Smooth muscle cell (in vitro differentiated cells): Measurements from ENCODE around the gene RAB3GAP1. TPM values are rescaled to one million over a fixed set of nuclear protein-coding genes. Genes with fewer than 3 reads are reported as not detected.

Source experiments
- DNase-seq: peaks from one replicate; lab custom pipeline; 2025; ENCODE audit not compliant: unreplicated experiment; lab: John Stamatoyannopoulos, UW
- H2AFZ ChIP-seq: fragments of 200-600 bp; sonication (generic); 2 replicates; pipeline ENCODE4 v1.6.0; 2016; ENCODE audit warnings: antibody characterized with exemption, low read depth, mild to moderate bottlenecking
- H3F3A ChIP-seq: fragments of 200-600 bp; sonication (generic); 2 replicates; pipeline ENCODE4 v1.6.0; 2017; ENCODE audit warnings: antibody characterized with exemption, low read depth
- H3K27ac ChIP-seq: fragments of 200-600 bp; sonication (generic); 2 replicates; pipeline ENCODE4 v1.5.1; 2016; ENCODE audit warnings: low read depth, mild to moderate bottlenecking
- H3K27me3 ChIP-seq: fragments of 200-600 bp; sonication (generic); 2 replicates; pipeline ENCODE4 v1.6.1; 2016; ENCODE audit warnings: low read depth, mild to moderate bottlenecking
- H3K36me3 ChIP-seq: fragments of 200-600 bp; sonication (generic); 2 replicates; pipeline ENCODE4 v1.5.1; 2016; ENCODE audit warnings: low read depth
- H3K4me1 ChIP-seq: fragments of 200-600 bp; sonication (generic); 2 replicates; pipeline ENCODE4 v1.5.1; 2016; ENCODE audit warnings: low read depth
- H3K4me2 ChIP-seq: fragments of 200-600 bp; sonication (generic); 2 replicates; pipeline ENCODE4 v1.6.0; 2016; ENCODE audit warnings: mild to moderate bottlenecking
- H3K4me3 ChIP-seq: fragments of 200-600 bp; sonication (generic); 2 replicates; pipeline ENCODE4 v1.5.1; 2016; ENCODE audit warnings: mild to moderate bottlenecking
- H3K79me2 ChIP-seq: fragments of 200-600 bp; sonication (generic); 2 replicates; pipeline ENCODE4 v1.6.0; 2016; ENCODE audit warnings: low read depth, mild to moderate bottlenecking
- H3K9ac ChIP-seq: fragments of 200-600 bp; sonication (generic); 2 replicates; pipeline ENCODE4 v1.6.0; 2016; ENCODE audit warnings: low read depth
- H3K9me3 ChIP-seq: fragments of 200-600 bp; sonication (generic); replicated peaks from 2 replicates; pipeline ENCODE4 v1.5.1; 2016; ENCODE audit warnings: low read depth
- H4K20me1 ChIP-seq: fragments of 200-600 bp; sonication (generic); 2 replicates; pipeline ENCODE4 v1.6.0; 2016; ENCODE audit warnings: low read depth
- CTCF ChIP-seq: fragments of 200-600 bp; sonication (generic); IDR thresholded peaks from 2 replicates; pipeline ENCODE4 v1.5.1; 2017; ENCODE audit warnings: borderline replicate concordance, mild to moderate bottlenecking, antibody characterized with exemption; ENCODE audit not compliant: insufficient read depth, poor library complexity, severe bottlenecking
- WGBS: methylation state at CpG from one replicate; pipeline ENCODE4 v1.1.7; 2016; ENCODE audit warnings: low lambda C conversion rate; 5-methylcytosine and 5-hydroxymethylcytosine counted together
- polyA plus RNA-seq: library from polyadenylated mRNA; unstranded; fragments of >200 nt; fragmentation: Nextera tagmentation; extraction: Ambion mirVana; gene quantifications from 2 replicates; pipeline ENCODE4 v1.2.1, GENCODE V29; 2016
- total RNA-seq: library from RNA; depleted of rRNA; stranded (reverse); fragments of >200 nt; gene quantifications from 2 replicates; pipeline ENCODE4 v1.2.3, GENCODE V29; 2014

RAB3GAP1 gene
- total and polyA plus RNA-seq, 2 experiments from 2014 or later = 14.6 to 39.8 TPM

- Histone ChIP-seq H3K4me1 (no peaks in the 10 kb centered on the region), H3K4me2 (no peak overlapping the region), H3K27me3 (no peaks in the 10 kb centered on the region), H3K4me3 (no peak overlapping the region), H3K9ac (no peak overlapping the region), H3K27ac (no peak overlapping the region), H4K20me1 (no peaks in the 10 kb centered on the region), H3K36me3 (no peaks in the 10 kb centered on the region), H3K79me2 (no peaks in the 10 kb centered on the region), H3F3A (no peaks in the 10 kb centered on the region), H2AFZ (no peak overlapping the region), H3K9me3 (no peaks in the 10 kb centered on the region)
- DNase-seq = no peak
- WGBS = 92% methylated on average over 3 of the region's 3 CpGs
- TF ChIP-seq CTCF = no peak
Observed at GRCh38 chr2:135182601-135183000, 130.5 kb downstream of the RAB3GAP1 start.

GRCh38 chr2:135183822-135184221 is 131.7 kb downstream of the RAB3GAP1 start:
- H2AFZ ChIP-seq = no peak overlapping the region
- no peaks in the 10 kb centered on the region for H3K79me2 ChIP-seq
- H4K20me1 ChIP-seq = no peaks in the 10 kb centered on the region
- H3K4me1 ChIP-seq = no peaks in the 10 kb centered on the region
- no peak for DNase-seq
- no peak overlapping the region for H3K27ac ChIP-seq
- H3K36me3 ChIP-seq = no peaks in the 10 kb centered on the region
- no peak overlapping the region for H3K4me3 ChIP-seq
- no peaks in the 10 kb centered on the region for H3K9me3 ChIP-seq
- TF ChIP-seq CTCF = no peak
- H3K4me2 ChIP-seq = no peak overlapping the region
- H3K27me3 ChIP-seq = no peaks in the 10 kb centered on the region
- no peaks in the 10 kb centered on the region for H3F3A ChIP-seq
- 97% methylated on average over 1 of the region's 1 CpG for WGBS
- no peak overlapping the region for H3K9ac ChIP-seq

GRCh38 chr2:135186054-135186453 is 134.0 kb downstream of the RAB3GAP1 start:
- H3K79me2 ChIP-seq = no peaks in the 10 kb centered on the region
- no peaks in the 10 kb centered on the region for H3K36me3 ChIP-seq
- no peak overlapping the region for H3K9ac ChIP-seq
- H3K9me3 ChIP-seq = no peaks in the 10 kb centered on the region
- TF ChIP-seq CTCF = no peak
- 43% methylated on average over 5 of the region's 5 CpGs for WGBS
- no peak for DNase-seq
- H2AFZ ChIP-seq = no peak overlapping the region
- no peak overlapping the region for H3K4me3 ChIP-seq
- no peaks in the 10 kb centered on the region for H3K4me1 ChIP-seq
- no peaks in the 10 kb centered on the region for H3K27me3 ChIP-seq
- no peaks in the 10 kb centered on the region for H4K20me1 ChIP-seq
- H3F3A ChIP-seq = no peaks in the 10 kb centered on the region
- no peak overlapping the region for H3K27ac ChIP-seq
- H3K4me2 ChIP-seq = no peak overlapping the region

GRCh38 chr2:135187270-135187669 is 135.2 kb downstream of the RAB3GAP1 start:
- Histone ChIP-seq H4K20me1 (no peaks in the 10 kb centered on the region), H3K9me3 (no peaks in the 10 kb centered on the region), H3F3A (no peaks in the 10 kb centered on the region), H3K4me2 (no peak overlapping the region), H3K4me1 (no peaks in the 10 kb centered on the region), H3K27me3 (no peaks in the 10 kb centered on the region), H3K4me3 (no peak overlapping the region), H3K79me2 (no peaks in the 10 kb centered on the region), H3K9ac (no peak overlapping the region), H3K36me3 (no peaks in the 10 kb centered on the region), H3K27ac (no peak overlapping the region), H2AFZ (no peak overlapping the region)
- WGBS = 86% methylated on average over 3 of the region's 3 CpGs
- no peak for DNase-seq
- TF ChIP-seq CTCF = no peak
